SKM-1 treated with dmso at 0.1 percent for 144 hours (cell line): ENCODE data around the gene RPL10.
"Not testable (repeated sequence)": the region's sequence is repeated elsewhere in the genome, so short reads cannot be mapped to it uniquely, and the experiment has no call there.

Experiments
- DNase-seq: peaks from one replicate; lab custom pipeline; 2025; ENCODE audit not compliant: unreplicated experiment; lab: John Stamatoyannopoulos, UW

Gene RPL10

GRCh38 chrX:154399527-154400368, 1.6 kb downstream of the RPL10 start:
- DNase-seq = no peak

- DNase-seq = not testable (repeated sequence)
Observed at GRCh38 chrX:154400369-154400817, 2.2 kb downstream of the RPL10 start.

DNA sequence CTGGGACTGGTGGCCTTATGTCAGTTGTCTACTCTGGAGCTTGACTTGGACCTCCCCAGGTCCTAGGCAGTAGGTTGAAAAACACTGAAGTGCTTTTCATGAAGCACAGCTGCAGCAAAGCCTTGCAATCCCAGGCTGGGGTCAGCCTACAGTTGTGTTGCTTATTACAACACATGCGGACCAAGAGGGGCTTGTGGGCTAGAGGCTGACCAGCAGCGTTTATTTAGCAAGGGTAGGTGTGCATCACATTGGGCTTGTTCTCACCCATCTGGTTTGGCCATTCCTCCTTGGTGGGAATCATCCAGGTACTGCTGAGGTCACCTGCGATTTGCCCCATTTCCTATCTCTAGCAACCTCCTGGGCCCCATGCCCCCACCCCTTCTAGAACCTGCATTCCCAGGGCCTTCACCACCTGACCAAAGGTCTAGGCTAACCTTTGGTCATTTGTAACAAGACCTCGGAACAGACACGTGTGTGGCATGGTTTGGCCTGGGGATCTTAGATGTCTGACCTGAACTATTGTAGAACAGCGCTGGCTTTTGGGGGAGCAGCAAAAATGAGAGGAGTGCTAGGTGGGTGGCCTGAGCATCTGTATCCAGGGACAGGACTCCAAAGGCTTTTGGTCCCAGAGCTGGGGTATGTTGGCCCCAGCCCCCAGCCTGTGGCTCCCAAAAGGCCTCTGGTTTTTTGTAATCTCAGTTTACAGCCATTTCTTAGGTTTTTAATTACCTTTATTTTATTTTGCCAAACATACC, 3.0 kb downstream of the RPL10 start:
- DNase-seq = no peak

- DNase-seq = no peak
Observed at GRCh38 chrX:154401918-154402621, 3.9 kb downstream of the RPL10 start.

- no peak for DNase-seq
Observed at GRCh38 chrX:154402622-154403127, 4.5 kb downstream of the RPL10 start.

- DNase-seq = no peak
Observed at GRCh38 chrX:154403192-154403591, 5.0 kb downstream of the RPL10 start.

GRCh38 chrX:154403858-154404257, 5.7 kb downstream of the RPL10 start:
- no peak for DNase-seq

DNA sequence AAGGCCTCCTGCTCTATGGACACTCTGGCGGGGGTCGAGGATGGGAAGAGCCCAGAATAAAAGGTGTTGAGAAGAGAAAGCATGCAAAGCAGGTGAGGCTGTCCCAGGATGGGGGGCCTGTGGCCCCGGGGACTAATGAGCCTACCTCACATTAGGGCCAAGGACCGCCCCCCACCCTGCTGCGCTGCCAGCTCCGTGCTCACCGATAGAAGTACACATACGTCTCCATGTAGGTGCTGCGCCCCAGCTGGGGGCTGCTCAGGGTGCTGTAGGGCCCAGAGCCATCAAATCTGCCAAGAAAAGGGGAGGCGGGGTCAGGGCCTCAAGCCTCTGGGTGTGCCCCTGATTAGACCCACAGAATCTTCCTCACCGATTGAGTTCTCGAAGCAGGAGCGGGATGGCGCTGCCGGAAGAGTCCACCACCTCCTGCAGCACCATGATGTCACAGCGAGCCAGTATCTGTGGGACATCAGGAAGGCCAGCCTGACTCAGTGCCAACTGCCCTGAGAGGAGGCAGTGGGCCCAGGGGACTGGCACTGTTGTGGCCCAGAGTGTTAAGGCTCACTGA, 6.5 kb downstream of the RPL10 start:
- no peak for DNase-seq

DNA sequence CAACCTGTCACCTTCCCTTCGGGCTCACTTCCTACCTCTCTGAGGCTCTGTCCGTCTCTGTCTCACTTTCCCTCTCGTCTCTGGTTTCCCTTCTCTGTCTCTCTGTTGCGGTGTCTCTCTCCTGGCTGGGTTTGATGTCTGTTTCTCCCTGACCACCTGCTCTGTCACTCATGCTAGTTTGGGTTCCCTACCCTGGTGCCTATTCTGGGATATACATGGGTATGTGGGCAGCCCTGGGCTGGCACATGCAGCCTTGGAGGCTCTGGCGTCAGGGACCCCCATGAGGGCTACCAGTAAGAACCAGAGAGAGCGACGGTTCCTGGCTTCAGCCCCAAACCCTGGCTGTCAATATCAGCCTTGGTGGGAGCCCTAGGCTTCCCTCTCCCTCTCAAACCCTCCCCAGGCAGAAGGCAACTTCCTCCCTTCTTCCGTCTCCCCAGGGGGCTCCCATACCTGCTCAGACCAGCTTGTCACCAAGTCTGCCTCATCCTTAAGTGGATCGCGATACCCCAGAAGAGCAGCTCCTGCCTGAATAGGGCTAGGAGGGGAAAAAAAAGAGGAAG, 10.6 kb downstream of the RPL10 start:
- DNase-seq = no peak

- DNase-seq = peak; percentile 62
Observed at GRCh38 chrX:154409222-154409871, 11.2 kb downstream of the RPL10 start, which contains the start of gene DNASE1L1. Gene DNASE1L1, minus strand, starts transcription at chrX:154409254. Its CDS starts 3,686 bp downstream, at chrX:154405568.

- DNase-seq = no peak
Observed at GRCh38 chrX:154411981-154412340, 13.8 kb downstream of the RPL10 start.

DNA sequence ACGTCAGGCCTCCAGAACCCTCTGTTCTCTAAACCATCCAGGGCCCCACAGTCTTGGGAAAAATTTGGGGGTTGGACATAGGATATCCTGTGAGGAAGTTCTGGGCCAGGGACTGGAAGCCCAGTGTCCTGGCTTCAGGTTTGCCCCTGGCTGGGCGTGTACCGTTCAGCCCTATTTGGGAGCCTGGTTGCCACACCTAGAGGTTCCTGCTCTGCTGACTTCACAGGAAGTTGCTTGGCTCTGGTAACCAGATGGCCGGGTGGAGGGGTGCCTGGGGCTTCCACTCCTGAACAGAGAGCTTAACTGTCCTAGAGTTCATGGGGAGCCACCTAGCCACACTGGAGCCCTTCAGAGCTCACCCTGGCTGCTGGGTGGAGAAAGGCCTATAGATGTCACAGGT, 14.3 kb downstream of the RPL10 start:
- DNase-seq = no peak

- DNase-seq = no peak
Observed at GRCh38 chrX:154413142-154413541, 15.0 kb downstream of the RPL10 start.

GRCh38 chrX:154417157-154417556, 19.0 kb downstream of the RPL10 start:
- no peak for DNase-seq

DNA sequence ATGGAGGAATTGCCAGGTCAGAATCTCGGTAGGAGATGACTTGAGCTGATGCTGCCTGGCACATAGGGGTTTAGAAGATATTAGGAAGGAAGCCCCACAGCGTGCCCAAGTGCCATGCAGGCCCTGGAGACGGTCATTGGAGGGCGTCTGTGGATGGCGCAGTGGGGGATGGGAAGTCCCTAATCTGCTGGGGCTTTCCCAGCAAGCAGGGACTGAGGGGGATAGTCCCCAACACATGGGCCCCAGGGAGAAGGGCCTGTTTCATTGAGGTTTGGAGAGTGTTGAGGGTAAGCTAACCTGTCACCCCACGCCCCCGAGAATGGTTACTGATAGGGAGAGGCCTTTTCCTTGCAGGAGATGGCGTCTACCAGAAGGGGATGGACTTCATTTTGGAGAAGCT, 21.0 kb downstream of the RPL10 start:
- no peak for DNase-seq

DNA sequence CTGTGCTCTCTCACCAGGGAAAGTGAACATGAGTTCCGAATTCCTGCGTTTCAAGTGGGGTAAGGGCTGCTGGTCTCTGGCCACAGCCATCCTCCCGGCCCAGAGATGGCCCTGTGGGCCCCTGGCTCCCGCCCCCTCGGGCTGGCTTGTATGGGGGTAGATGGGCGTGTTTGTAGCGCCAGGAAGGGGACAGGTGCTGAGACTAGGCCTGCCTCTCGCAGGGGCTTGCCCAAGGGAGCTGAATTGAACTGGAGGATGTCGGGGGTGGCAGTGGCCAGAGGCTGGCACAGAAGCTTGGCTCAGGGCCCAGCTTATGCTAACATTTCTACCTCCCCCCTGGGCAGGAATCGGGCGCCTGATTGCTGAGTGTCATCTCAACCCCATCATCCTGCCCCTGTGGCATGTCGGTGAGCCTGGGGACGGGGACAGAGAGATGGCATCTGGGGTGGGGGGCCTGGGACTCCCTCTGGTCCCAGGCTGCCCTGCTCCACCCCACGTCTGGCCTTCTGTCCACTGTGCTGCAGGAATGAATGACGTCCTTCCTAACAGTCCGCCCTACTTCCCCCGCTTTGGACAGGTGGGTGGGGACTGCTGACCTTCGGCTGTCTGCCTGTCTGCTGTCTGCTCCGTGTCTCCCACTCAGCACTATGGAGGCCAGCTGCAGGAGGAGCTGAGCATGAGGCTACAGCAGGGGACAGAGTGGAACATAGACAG, 21.7 kb downstream of the RPL10 start:
- DNase-seq = no peak

DNA sequence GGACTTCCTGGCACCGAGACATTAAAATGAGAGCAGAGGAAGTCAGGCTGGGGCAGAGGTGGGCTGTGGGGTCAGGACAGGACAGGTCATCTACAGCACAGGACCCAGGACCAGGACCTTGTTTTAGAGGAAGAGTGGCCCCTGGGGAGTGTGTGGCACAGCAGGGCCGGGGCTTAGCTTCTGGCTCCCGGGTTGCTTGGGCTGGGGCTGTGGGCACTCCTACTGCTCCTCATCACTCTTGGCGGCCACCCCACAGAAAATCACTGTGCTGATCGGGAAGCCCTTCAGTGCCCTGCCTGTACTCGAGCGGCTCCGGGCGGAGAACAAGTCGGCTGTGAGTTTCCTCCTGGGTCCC, 22.2 kb downstream of the RPL10 start:
- DNase-seq = no peak

GRCh38 chrX:154426916-154427770, 29.0 kb downstream of the RPL10 start:
- no peak for DNase-seq
